ENCODE results near the gene RHOG. TPM values are rescaled to one million over a fixed set of nuclear protein-coding genes. Genes with fewer than 3 reads are reported as not detected.

The RHOG gene
- total and polyA plus RNA-seq, 9 of the 15 experiments (the other 6 are each of a cell fraction or from before 2014, with no cell fraction given), result 22.6 to 162 (median 80.3) TPM

GRCh38 chr11:3833449-3833848, 7.3 kb downstream of the RHOG start (continued):
- TF ChIP-seq, protein P1, sequence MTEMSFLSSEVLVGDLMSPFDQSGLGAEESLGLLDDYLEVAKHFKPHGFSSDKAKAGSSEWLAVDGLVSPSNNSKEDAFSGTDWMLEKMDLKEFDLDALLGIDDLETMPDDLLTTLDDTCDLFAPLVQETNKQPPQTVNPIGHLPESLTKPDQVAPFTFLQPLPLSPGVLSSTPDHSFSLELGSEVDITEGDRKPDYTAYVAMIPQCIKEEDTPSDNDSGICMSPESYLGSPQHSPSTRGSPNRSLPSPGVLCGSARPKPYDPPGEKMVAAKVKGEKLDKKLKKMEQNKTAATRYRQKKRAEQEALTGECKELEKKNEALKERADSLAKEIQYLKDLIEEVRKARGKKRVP (CRISPR knock-in tag; IDR thresholded peaks at IDR 0.05), result 0 out of 2 replicates have a peak, but pooled peaks have one; percentile 39
- TF ChIP-seq ZNF830 (CRISPR knock-in tag; IDR thresholded peaks at IDR 0.05) (no peak), NRF1 (conservative IDR thresholded peaks at IDR 0.05 in 1 of 2, IDR thresholded peaks at IDR 0.05 in 1 of 2) (no peak), FOXP1 (CRISPR knock-in tag; IDR thresholded peaks at IDR 0.05) (peak; percentile 56; the same call in 1 of the 2 replicates), ELF2 (CRISPR knock-in tag; IDR thresholded peaks at IDR 0.05) (no peak), NR1H2 (CRISPR knock-in tag; IDR thresholded peaks at IDR 0.05) (no peak), E2F8 (IDR thresholded peaks at IDR 0.05; ENCODE audit: low read depth, partially characterized antibody) (no peak), ZNF133 (CRISPR knock-in tag; IDR thresholded peaks at IDR 0.05) (no peak), OTX1 (CRISPR knock-in tag; IDR thresholded peaks at IDR 0.05) (0 out of 2 replicates have a peak, but pooled peaks have one; percentile 32), EWSR1 (IDR thresholded peaks at IDR 0.05; ENCODE audit: borderline replicate concordance, low read depth, partially characterized antibody) (no peak), HCFC1 (IDR thresholded peaks at IDR 0.05; ENCODE audit: low read depth, low read length) (no peak), ARID3B (CRISPR knock-in tag; IDR thresholded peaks at IDR 0.05; ENCODE audit: borderline replicate concordance) (no peak)
- TF ChIP-seq, protein P2, sequence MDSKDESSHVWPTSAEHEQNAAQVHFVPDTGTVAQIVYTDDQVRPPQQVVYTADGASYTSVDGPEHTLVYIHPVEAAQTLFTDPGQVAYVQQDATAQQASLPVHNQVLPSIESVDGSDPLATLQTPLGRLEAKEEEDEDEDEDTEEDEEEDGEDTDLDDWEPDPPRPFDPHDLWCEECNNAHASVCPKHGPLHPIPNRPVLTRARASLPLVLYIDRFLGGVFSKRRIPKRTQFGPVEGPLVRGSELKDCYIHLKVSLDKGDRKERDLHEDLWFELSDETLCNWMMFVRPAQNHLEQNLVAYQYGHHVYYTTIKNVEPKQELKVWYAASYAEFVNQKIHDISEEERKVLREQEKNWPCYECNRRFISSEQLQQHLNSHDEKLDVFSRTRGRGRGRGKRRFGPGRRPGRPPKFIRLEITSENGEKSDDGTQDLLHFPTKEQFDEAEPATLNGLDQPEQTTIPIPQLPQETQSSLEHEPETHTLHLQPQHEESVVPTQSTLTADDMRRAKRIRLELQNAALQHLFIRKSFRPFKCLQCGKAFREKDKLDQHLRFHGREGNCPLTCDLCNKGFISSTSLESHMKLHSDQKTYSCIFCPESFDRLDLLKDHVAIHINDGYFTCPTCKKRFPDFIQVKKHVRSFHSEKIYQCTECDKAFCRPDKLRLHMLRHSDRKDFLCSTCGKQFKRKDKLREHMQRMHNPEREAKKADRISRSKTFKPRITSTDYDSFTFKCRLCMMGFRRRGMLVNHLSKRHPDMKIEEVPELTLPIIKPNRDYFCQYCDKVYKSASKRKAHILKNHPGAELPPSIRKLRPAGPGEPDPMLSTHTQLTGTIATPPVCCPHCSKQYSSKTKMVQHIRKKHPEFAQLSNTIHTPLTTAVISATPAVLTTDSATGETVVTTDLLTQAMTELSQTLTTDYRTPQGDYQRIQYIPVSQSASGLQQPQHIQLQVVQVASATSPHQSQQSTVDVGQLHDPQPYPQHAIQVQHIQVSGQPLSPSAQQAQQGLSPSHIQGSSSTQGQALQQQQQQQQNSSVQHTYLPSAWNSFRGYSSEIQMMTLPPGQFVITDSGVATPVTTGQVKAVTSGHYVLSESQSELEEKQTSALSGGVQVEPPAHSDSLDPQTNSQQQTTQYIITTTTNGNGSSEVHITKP (IDR thresholded peaks at IDR 0.05; ENCODE audit: partially characterized antibody), result no peak
- TF ChIP-seq, protein P3, sequence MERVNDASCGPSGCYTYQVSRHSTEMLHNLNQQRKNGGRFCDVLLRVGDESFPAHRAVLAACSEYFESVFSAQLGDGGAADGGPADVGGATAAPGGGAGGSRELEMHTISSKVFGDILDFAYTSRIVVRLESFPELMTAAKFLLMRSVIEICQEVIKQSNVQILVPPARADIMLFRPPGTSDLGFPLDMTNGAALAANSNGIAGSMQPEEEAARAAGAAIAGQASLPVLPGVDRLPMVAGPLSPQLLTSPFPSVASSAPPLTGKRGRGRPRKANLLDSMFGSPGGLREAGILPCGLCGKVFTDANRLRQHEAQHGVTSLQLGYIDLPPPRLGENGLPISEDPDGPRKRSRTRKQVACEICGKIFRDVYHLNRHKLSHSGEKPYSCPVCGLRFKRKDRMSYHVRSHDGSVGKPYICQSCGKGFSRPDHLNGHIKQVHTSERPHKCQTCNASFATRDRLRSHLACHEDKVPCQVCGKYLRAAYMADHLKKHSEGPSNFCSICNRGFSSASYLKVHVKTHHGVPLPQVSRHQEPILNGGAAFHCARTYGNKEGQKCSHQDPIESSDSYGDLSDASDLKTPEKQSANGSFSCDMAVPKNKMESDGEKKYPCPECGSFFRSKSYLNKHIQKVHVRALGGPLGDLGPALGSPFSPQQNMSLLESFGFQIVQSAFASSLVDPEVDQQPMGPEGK (CRISPR knock-in tag; IDR thresholded peaks at IDR 0.05; ENCODE audit: borderline replicate concordance), result no peak
- TF ChIP-seq, protein P4, sequence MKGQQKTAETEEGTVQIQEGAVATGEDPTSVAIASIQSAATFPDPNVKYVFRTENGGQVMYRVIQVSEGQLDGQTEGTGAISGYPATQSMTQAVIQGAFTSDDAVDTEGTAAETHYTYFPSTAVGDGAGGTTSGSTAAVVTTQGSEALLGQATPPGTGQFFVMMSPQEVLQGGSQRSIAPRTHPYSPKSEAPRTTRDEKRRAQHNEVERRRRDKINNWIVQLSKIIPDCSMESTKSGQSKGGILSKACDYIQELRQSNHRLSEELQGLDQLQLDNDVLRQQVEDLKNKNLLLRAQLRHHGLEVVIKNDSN (CRISPR knock-in tag; IDR thresholded peaks at IDR 0.05), result no peak

All from K562 (cell line).